K562 (cell line): Measurements from ENCODE around the gene SRGAP3. TPM values are rescaled to one million over a fixed set of nuclear protein-coding genes. Genes with fewer than 3 reads are reported as not detected.

Experiments
- ATAC-seq: fragments of 200-7000 bp; cut with Tn5 transposase; 3 replicates; pipeline ENCODE4 v1.9.1; 2020; ENCODE audit warnings: moderate library complexity
- BruUV-seq: library from RNA; stranded (reverse); fragments of 400-500 nt; replicated peaks from 2 replicates; lab custom pipeline; 2021; lab: Mats Ljungman, UMichigan
- CTCF ChIA-PET: fragments of 300-600 bp; formaldehyde crosslinking; extraction: SDS; loops from one replicate; lab custom pipeline; 2021; ENCODE audit warnings: low intra/inter-chr PET ratio; lab: Yijun Ruan, JAX
- POLR2A ChIA-PET: fragments of 300-600, 350-650 bp; sonication (Branson Sonifier 250); formaldehyde crosslinking; extraction: SDS; loops from one replicate; lab custom pipeline; 2021; ENCODE audit warnings: antibody characterized with exemption, inconsistent platforms; lab: Yijun Ruan, JAX
- DNase-seq, 4 experiments: peaks; one replicate each; pipeline versions ENCODE4 v3.0.0 to v3.0.0-alpha.2; 2011 to 2018; ENCODE audit warnings: low spot score in 3 of 4, mixed read lengths in 3 of 4; ENCODE audit errors: extremely low read depth in 1 of 4
- FAIRE-seq: peaks from 2 replicates; lab custom pipeline; 2011; peaks lifted over from hg19 to GRCh38; lab: Jason Lieb, UNC
- H2AFZ ChIP-seq: 2 replicates; pipeline ENCODE4 v1.6.0; 2011; ENCODE audit warnings: low read depth, low read length, control low read depth, inconsistent platforms
- H3K27ac ChIP-seq: fragments of 200-600 bp; 3 replicates; pipeline ENCODE4 v1.8.0; 2011; ENCODE audit warnings: low read depth, mild to moderate bottlenecking, control low read depth, inconsistent platforms, low read length, moderate library complexity, mixed read lengths; ENCODE audit errors: extremely low read depth
- H3K27me3 ChIP-seq, 2 experiments: fragments of 300-600 bp in 1 of 2; 2 replicates in 1 of 2; 3 replicates in 1 of 2; pipeline versions ENCODE4 v1.6.0 to v1.8.0; 2011; ENCODE audit warnings: inconsistent platforms in 2 of 2, low read length in 2 of 2, mild to moderate bottlenecking in 1 of 2, mixed read lengths in 1 of 2, moderate library complexity in 1 of 2; ENCODE audit not compliant: control insufficient read depth in 2 of 2, insufficient read depth in 2 of 2
- H3K36me3 ChIP-seq: fragments of 300-600 bp; 3 replicates; pipeline ENCODE4 v1.8.0; 2011; ENCODE audit warnings: mild to moderate bottlenecking, low read length, inconsistent platforms; ENCODE audit not compliant: control insufficient read depth, insufficient read depth
- H3K4me1 ChIP-seq, 2 experiments: fragments of 200-600 bp in 1 of 2; replicated peaks in 1 of 2; 2 replicates in 1 of 2; 3 replicates in 1 of 2; pipeline versions ENCODE4 v1.5.1 to v1.8.0; 2011; ENCODE audit warnings: inconsistent platforms in 2 of 2, low read length in 2 of 2, mild to moderate bottlenecking in 1 of 2, mixed read lengths in 1 of 2, moderate library complexity in 1 of 2; ENCODE audit not compliant: control insufficient read depth in 2 of 2, insufficient read depth in 2 of 2
- H3K4me2 ChIP-seq: 2 replicates; pipeline ENCODE4 v1.6.1; 2011; ENCODE audit warnings: low read length, control low read depth, inconsistent platforms, mixed read lengths; ENCODE audit not compliant: insufficient read depth
- H3K4me3 ChIP-seq: fragments of 200-600 bp; sonication (generic), shearing (Covaris generic); 2 replicates; pipeline ENCODE4 v1.5.1; 2016; ENCODE audit warnings: control low read depth, inconsistent platforms
- H3K79me2 ChIP-seq: fragments of 200-600 bp; 3 replicates; pipeline ENCODE4 v1.8.0; 2011; ENCODE audit warnings: low read length, inconsistent platforms; ENCODE audit not compliant: control insufficient read depth, insufficient read depth
- H3K9ac ChIP-seq, 2 experiments: 2 replicates each; pipeline versions ENCODE4 v1.6.0 to v1.6.1; 2011; ENCODE audit warnings: low read depth in 2 of 2, low read length in 2 of 2, control low read depth in 1 of 2, inconsistent platforms in 1 of 2, mild to moderate bottlenecking in 1 of 2, mixed read lengths in 1 of 2; ENCODE audit not compliant: insufficient read depth in 1 of 2
- H3K9me1 ChIP-seq: one replicate; pipeline ENCODE4 v1.6.0; 2011; ENCODE audit warnings: inconsistent platforms, mild to moderate bottlenecking, low read length, moderate library complexity; ENCODE audit not compliant: control insufficient read depth, insufficient read depth
- H3K9me3 ChIP-seq: replicated peaks from 2 replicates; pipeline ENCODE4 v1.5.1; 2011; ENCODE audit warnings: low read depth, low read length, inconsistent platforms; ENCODE audit not compliant: control insufficient read depth, insufficient read depth
- H4K20me1 ChIP-seq: replicated peaks from 2 replicates; pipeline ENCODE4 v1.6.1; 2011; ENCODE audit warnings: low read length, inconsistent platforms, mixed read lengths; ENCODE audit not compliant: control insufficient read depth, insufficient read depth
- CUX1 ChIP-seq: fragments of 200-800 bp; sonication (Bioruptor generic); IDR thresholded peaks from 2 replicates; pipeline ENCODE4 v1.6.1; 2016; ENCODE audit warnings: missing genetic modification characterization, missing compliant biosample characterization
- GATAD2A ChIP-seq: fragments of 450-650 bp; IDR thresholded peaks from 2 replicates; pipeline ENCODE4 v1.6.1; 2017
- NFIC ChIP-seq: fragments of 450-650 bp; IDR thresholded peaks from 2 replicates; pipeline ENCODE4 v1.6.1; 2017; ENCODE audit warnings: mild to moderate bottlenecking, inconsistent platforms
- ZNF121 ChIP-seq: sonication (generic); formaldehyde crosslinking; conservative IDR thresholded peaks from 2 replicates; pipeline ENCODE4 v1.8.0; 2022; ENCODE audit warnings: missing genetic modification reagents
- ZNF140 ChIP-seq: fragments of 250-450 bp; sonication (Bioruptor Pico); IDR thresholded peaks from 2 replicates; pipeline ENCODE4 v1.8.0; 2021; ENCODE audit warnings: moderate library complexity, mild to moderate bottlenecking, inconsistent platforms
- ZNF239 ChIP-seq: fragments of 250-450 bp; sonication (Bioruptor Pico); IDR thresholded peaks from 2 replicates; pipeline ENCODE4 v1.4.0; 2020; ENCODE audit warnings: mild to moderate bottlenecking
- WGBS: fragments of 100-300 bp; shearing (Covaris generic); methylation state at CpG from one replicate; pipeline ENCODE4 v1.1.6; 2016; ENCODE audit warnings: low coverage, mixed read lengths; ENCODE audit not compliant: insufficient coverage; ENCODE audit errors: missing lambda C conversion rate; 5-methylcytosine and 5-hydroxymethylcytosine counted together
- in situ Hi-C: fragments of 300-500 bp; cut with MboI; formaldehyde crosslinking; loops from 4 replicates; pipeline ENCODE4 v1.15.0; 2018; ENCODE audit warnings: inconsistent platforms, mixed read lengths
- intact Hi-C: fragments of 100-400 bp; cut with micrococcal nuclease; formaldehyde crosslinking; loops from 2 replicates; pipeline ENCODE4 v1.14.2; 2022
- polyA plus RNA-seq, 8 experiments: library from polyadenylated mRNA; depleted of rRNA in 4 of 8; stranded (reverse) in 5 of 8; unstranded in 3 of 8; fragments of >200 nt; fragmentation: Nextera tagmentation in 2 of 8; fragmentation: Illumina TruSeq in 1 of 8; extraction: Ambion mirVana in 2 of 8; extraction: Trizol in 1 of 8; gene quantifications; 2 replicates each; pipeline versions ENCODE4 v1.2.1 to v1.2.3, GENCODE V29; 2011 to 2014; ENCODE audit warnings: inconsistent platforms in 1 of 8, missing spikeins in 1 of 8
- total RNA-seq, 7 experiments: library from RNA; depleted of rRNA in 6 of 7; stranded (reverse); fragments of >200 nt in 6 of 7; fragmentation: Illumina TruSeq in 2 of 7; extraction: Trizol in 2 of 7; gene quantifications; 2 replicates each; pipeline versions ENCODE4 v1.2.1 to v1.2.3, GENCODE V29; 2011 to 2021; ENCODE audit warnings: low replicate concordance in 1 of 7

Gene SRGAP3
- total and polyA plus RNA-seq, 9 of the 15 experiments (the other 6 are each of a cell fraction or from before 2014, with no cell fraction given) = 0.11 to 0.85 (median 0.35) TPM; not detected in 2

GRCh38 chr3:9222956-9223639 lies 26.3 kb downstream of the SRGAP3 start:
- peak; percentile 74 for TF ChIP-seq ZNF239 (CRISPR knock-in tag)
- no peak for TF ChIP-seq ZNF140 (CRISPR knock-in tag)
- TF ChIP-seq GATAD2A = no peak
- no peak for TF ChIP-seq NFIC
- no peak for TF ChIP-seq CUX1 (CRISPR knock-in tag)
- TF ChIP-seq ZNF121 = no peak
- H2AFZ ChIP-seq = no peak overlapping the region
- H3K9me1 ChIP-seq = no peaks in the 10 kb centered on the region
- H4K20me1 ChIP-seq = no peaks in the 10 kb centered on the region; the same call in 1 of the 2 replicates
- no peak for DNase-seq
- H3K4me3 ChIP-seq = no peak overlapping the region
- no peak overlapping the region for H3K9ac ChIP-seq
- peaks cover 17 to 45% of the 10 kb centered on the region in 2 experiments for H3K27me3 ChIP-seq
- WGBS = 3% methylated on average over 2 of the region's 2 CpGs
- POLR2A ChIA-PET = no interaction called here
- ATAC-seq = no peak
- BruUV-seq = no TSS peak
- FAIRE-seq = no peak
- H3K79me2 ChIP-seq = no peaks in the 10 kb centered on the region
- intact Hi-C loops = loop anchor here (5.0 kb wide), 1 partner anchor 79 kb away; no protein-coding TSS in a partner anchor
- no peaks in the 10 kb centered on the region for H3K36me3 ChIP-seq
- H3K27ac ChIP-seq = no peak overlapping the region
- no peaks in the 10 kb centered on the region for H3K9me3 ChIP-seq
- no peak overlapping the region for H3K4me2 ChIP-seq
- in situ Hi-C loops = no loop called here
- H3K4me1 ChIP-seq = peaks cover 0 to 6% of the 10 kb centered on the region in 2 experiments; a peak in 2 of 5 replicates
- CTCF ChIA-PET = no interaction called here
